Measurements from ENCODE around the gene APOF. TPM values are rescaled to one million over a fixed set of nuclear protein-coding genes. Genes with fewer than 3 reads are reported as not detected.
A peak's percentile ranks its signal among the peaks of the same experiment; 100 is the strongest.

APOF gene
- total and polyA plus RNA-seq, 2 of the 8 experiments (the other 6 are each of a cell fraction or from before 2014, with no cell fraction given) = not detected

DNA sequence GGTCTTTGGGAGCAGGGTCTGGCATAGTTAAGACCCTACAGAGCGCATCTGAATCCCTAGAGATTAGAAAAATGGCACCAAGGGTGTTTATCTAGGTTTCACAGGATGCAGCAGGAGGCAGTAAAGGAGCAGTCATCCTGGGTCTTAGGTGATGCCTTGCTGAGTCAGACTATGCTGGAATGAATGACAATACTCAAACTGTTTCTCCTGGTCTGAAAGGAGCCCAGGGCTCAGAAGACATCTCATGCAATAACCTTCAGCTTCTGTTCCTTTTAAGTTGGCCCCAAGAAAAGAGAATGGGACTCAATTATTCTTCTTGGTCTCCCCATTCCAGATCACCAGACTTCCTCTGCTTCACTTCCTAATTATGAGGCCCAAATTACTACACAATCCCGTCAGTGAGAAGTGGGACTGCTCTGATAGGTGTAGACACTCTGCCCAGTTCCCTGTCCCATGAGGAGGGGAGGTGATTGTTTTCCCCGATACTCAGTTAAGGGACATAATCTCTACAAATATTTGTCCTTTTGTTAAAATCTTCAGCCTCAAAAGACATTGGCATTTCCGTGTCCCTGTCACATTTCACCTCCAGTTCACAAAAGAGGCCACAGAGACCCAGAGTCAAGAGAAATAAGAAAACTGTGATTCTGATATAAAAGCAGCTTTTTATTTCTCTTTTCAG, 14.8 kb upstream of the APOF start:
- no peaks in the 10 kb centered on the region for H4K20me1 ChIP-seq (replicated peaks in 1 of 2; ENCODE audit: control insufficient read depth in 1 of 2, insufficient read depth in 2 of 2, low read length in 2 of 2)
- no peak overlapping the region for H3K4ac ChIP-seq (replicated peaks; ENCODE audit: insufficient read length, low read depth, low read length)
- WGBS, 2 experiments (ENCODE audit: extremely low coverage in 1 of 2, insufficient coverage in 1 of 2, insufficient read length in 1 of 2, insufficient replicate concordance in 2 of 2, low coverage in 1 of 2, low lambda C conversion rate in 2 of 2, missing lambda C conversion rate in 1 of 2) = 84% methylated on average over 4 of the region's 4 CpGs; no CpG with 5 or more reads in 1 of the 2 experiments
- no peaks in the 10 kb centered on the region for H3K36me3 ChIP-seq (ENCODE audit: control insufficient read depth in 2 of 4, insufficient read depth in 4 of 4, low read length in 3 of 4)
- no peaks in the 10 kb centered on the region for H3K27me3 ChIP-seq (replicated peaks in 1 of 4; ENCODE audit: control insufficient read depth in 3 of 4, extremely low read depth in 1 of 4, insufficient read depth in 3 of 4, low read length in 3 of 4)
- H3K23ac ChIP-seq (ENCODE audit: insufficient read length) = no peak overlapping the region
- H3K18ac ChIP-seq (ENCODE audit: extremely low read depth, low read length) = no peak overlapping the region
- no peak overlapping the region for H2AK5ac ChIP-seq (ENCODE audit: low read depth, low read length)
- peak overlapping the region; percentile 45; the same call in 1 of the 2 replicates for H2BK12ac ChIP-seq (ENCODE audit: low read depth, low read length)
- no peaks in the 10 kb centered on the region for H3K79me1 ChIP-seq (ENCODE audit: low read depth, low read length)
- ChIA-PET POLR2A (ENCODE audit: partially characterized antibody) (interaction anchor here (0.6 to 2.0 kb wide), 6 partner anchors 16 to 103 kb away, joined by 3 to 6 read pairs (median 4); partner anchors contain the start of gene IL23A), CTCF (ENCODE audit: partially characterized antibody) (interaction anchor here (0.6 to 3.3 kb wide), 16 partner anchors 8 to 376 kb away, joined by 3 to 25 read pairs (median 3); partner anchors contain the start of gene STAT2)
- no peak overlapping the region for H3K27ac ChIP-seq (ENCODE audit: low read depth, low read length)
- no peak overlapping the region for H2BK20ac ChIP-seq (ENCODE audit: low read length)
- H4K5ac ChIP-seq (ENCODE audit: insufficient read length, low read depth, low read length) = no peak overlapping the region
- DNase-seq (ENCODE audit: low read depth in 1 of 2, low spot score in 2 of 2) (no peak), FAIRE-seq (no peak)
- H2BK120ac ChIP-seq (replicated peaks; ENCODE audit: low read depth, low read length) = no peak overlapping the region
- peaks cover 0 to 5% (median 0%) of the 10 kb centered on the region in 4 experiments; a peak in 3 of 7 replicates for H3K4me1 ChIP-seq (replicated peaks in 1 of 4; ENCODE audit: control insufficient read depth in 3 of 4, insufficient read depth in 4 of 4, low read length in 3 of 4)
- no peak overlapping the region for H3K4me3 ChIP-seq (ENCODE audit: extremely low read depth in 1 of 4, insufficient read depth in 2 of 4, low read depth in 3 of 4, low read length in 4 of 4)
- no peak overlapping the region for H4K8ac ChIP-seq (ENCODE audit: extremely low read depth, insufficient read depth, low read length)
- no peak overlapping the region for H2BK5ac ChIP-seq (ENCODE audit: low read depth, low read length)
- no peaks in the 10 kb centered on the region for H3K23me2 ChIP-seq (ENCODE audit: low read depth, low read length)
- no peak overlapping the region for H4K91ac ChIP-seq (replicated peaks; ENCODE audit: insufficient read length, low read length)
- H3K79me2 ChIP-seq (ENCODE audit: control insufficient read depth in 1 of 2, insufficient read depth in 2 of 2, low read length in 2 of 2) = no peaks in the 10 kb centered on the region
- no peak overlapping the region for H2BK15ac ChIP-seq (ENCODE audit: low read length)
- peak overlapping the region; percentile 89 for H2AFZ ChIP-seq (ENCODE audit: low read length)
- H3K56ac ChIP-seq (replicated peaks; ENCODE audit: insufficient read length, low read depth, low read length) = no peak overlapping the region
- no peaks in the 10 kb centered on the region for H3K9me3 ChIP-seq (ENCODE audit: insufficient read depth in 2 of 2, low read depth in 1 of 2, low read length in 1 of 2)
- no peak overlapping the region for H3K14ac ChIP-seq (ENCODE audit: insufficient read length)
- H3K4me2 ChIP-seq (ENCODE audit: insufficient read depth in 1 of 2, low read depth in 2 of 2, low read length in 2 of 2) = no peak overlapping the region
- H3K9ac ChIP-seq (replicated peaks in 1 of 4; ENCODE audit: extremely low read depth in 1 of 4, low read depth in 3 of 4, low read length in 3 of 4) = no peak overlapping the region
- TF ChIP-seq TBP (IDR thresholded peaks at IDR 0.05; ENCODE audit: low read depth, low read length) = no peak
- no peak for TF ChIP-seq ASH2L (IDR thresholded peaks at IDR 0.05; ENCODE audit: low read length)
- TF ChIP-seq, protein P1, sequence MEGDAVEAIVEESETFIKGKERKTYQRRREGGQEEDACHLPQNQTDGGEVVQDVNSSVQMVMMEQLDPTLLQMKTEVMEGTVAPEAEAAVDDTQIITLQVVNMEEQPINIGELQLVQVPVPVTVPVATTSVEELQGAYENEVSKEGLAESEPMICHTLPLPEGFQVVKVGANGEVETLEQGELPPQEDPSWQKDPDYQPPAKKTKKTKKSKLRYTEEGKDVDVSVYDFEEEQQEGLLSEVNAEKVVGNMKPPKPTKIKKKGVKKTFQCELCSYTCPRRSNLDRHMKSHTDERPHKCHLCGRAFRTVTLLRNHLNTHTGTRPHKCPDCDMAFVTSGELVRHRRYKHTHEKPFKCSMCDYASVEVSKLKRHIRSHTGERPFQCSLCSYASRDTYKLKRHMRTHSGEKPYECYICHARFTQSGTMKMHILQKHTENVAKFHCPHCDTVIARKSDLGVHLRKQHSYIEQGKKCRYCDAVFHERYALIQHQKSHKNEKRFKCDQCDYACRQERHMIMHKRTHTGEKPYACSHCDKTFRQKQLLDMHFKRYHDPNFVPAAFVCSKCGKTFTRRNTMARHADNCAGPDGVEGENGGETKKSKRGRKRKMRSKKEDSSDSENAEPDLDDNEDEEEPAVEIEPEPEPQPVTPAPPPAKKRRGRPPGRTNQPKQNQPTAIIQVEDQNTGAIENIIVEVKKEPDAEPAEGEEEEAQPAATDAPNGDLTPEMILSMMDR (IDR thresholded peaks at IDR 0.05; ENCODE audit: control extremely low read depth in 1 of 3, insufficient read depth in 1 of 3, low read depth in 1 of 3, low read length in 3 of 3) = peak in 2 of 3 experiments; percentile 43 to 47; a peak in 3 of 4 replicates
- TF ChIP-seq SIN3A (conservative IDR thresholded peaks at IDR 0.05 in 1 of 2, IDR thresholded peaks at IDR 0.05 in 1 of 2; ENCODE audit: low read depth in 1 of 2, low read length in 2 of 2) = no peak
- no peak for TF ChIP-seq EP300 (IDR thresholded peaks at IDR 0.05; ENCODE audit: borderline replicate concordance in 1 of 2, low read depth in 2 of 2, low read length in 2 of 2)
- TF ChIP-seq FOSL1 (IDR thresholded peaks at IDR 0.05; ENCODE audit: insufficient read depth, low read depth, low read length) = no peak
- TF ChIP-seq POLR2A (IDR thresholded peaks at IDR 0.05; ENCODE audit: control extremely low read depth in 1 of 2, low read depth in 2 of 2, low read length in 2 of 2) = no peak
- peak; percentile 97 for TF ChIP-seq BACH1 (IDR thresholded peaks at IDR 0.05; ENCODE audit: low read length)
- TF ChIP-seq SUZ12 (IDR thresholded peaks at IDR 0.05; ENCODE audit: low read length) = no peak
